Activated CD4-positive, CD25-positive, alpha-beta regulatory T cell treated with anti-CD3 and anti-CD28 coated beads, Interleukin-2, amount 50 U/mL, for 24 hours (primary cell): ENCODE results near the gene DNAJB12.

Experiments
- ATAC-seq, 2 donors: fragments of 150-1000 bp; cut with Tn5 transposase; one replicate each; pipeline ENCODE4 v1.10.0; 2021; ENCODE audit warnings: mild to moderate bottlenecking in 1 of 2, moderate library complexity in 1 of 2

Gene DNAJB12

GRCh38 chr10:72283131-72283530, 71.6 kb downstream of the DNAJB12 start:
- no peak for ATAC-seq
